Activated B cell treated with CpG ODN at 0.5 μM for 24 hours (primary cell): Measurements from ENCODE around the gene SCIN. TPM values are rescaled to one million over a fixed set of nuclear protein-coding genes. Genes with fewer than 3 reads are reported as not detected.

ENCODE experiments used
- ATAC-seq: fragments of 200-7000 bp; cut with Tn5 transposase; one replicate; pipeline ENCODE4 v1.10.0; 2021; ENCODE audit warnings: low read depth, mild to moderate bottlenecking, moderate library complexity
- CTCF ChIA-PET: fragments of 350-600 bp; sonication (Branson Sonifier 250); formaldehyde crosslinking; loops from one replicate; lab custom pipeline; 2021; ENCODE audit warnings: antibody characterized with exemption; lab: Charles Lee
- POLR2A ChIA-PET: fragments of 350-600 bp; sonication (Branson Sonifier 250); formaldehyde crosslinking; loops from one replicate; lab custom pipeline; 2021; ENCODE audit warnings: antibody characterized with exemption; lab: Charles Lee
- DNase-seq: peaks from one replicate; pipeline ENCODE4 v3.0.0; 2022
- H3K27ac Mint-ChIP-seq: one replicate; pipeline ENCODE4 v1.8.0; 2020; ENCODE audit warnings: mixed read lengths
- H3K27me3 Mint-ChIP-seq: one replicate; pipeline ENCODE4 v1.8.0; 2021; ENCODE audit warnings: mixed read lengths
- H3K36me3 Mint-ChIP-seq: one replicate; pipeline ENCODE4 v1.8.0; 2021; ENCODE audit warnings: low read depth, mixed read lengths
- H3K4me1 Mint-ChIP-seq: one replicate; pipeline ENCODE4 v1.8.0; 2021; ENCODE audit warnings: mixed read lengths
- H3K4me3 Mint-ChIP-seq: one replicate; pipeline ENCODE4 v1.8.0; 2020; ENCODE audit warnings: mild to moderate bottlenecking, mixed read lengths
- H3K9me3 Mint-ChIP-seq: one replicate; pipeline ENCODE4 v1.8.0; 2020; ENCODE audit warnings: mixed read lengths
- CTCF ChIP-seq: fragments of 200-600 bp; IDR thresholded peaks from one replicate; pipeline ENCODE4 v1.8.0; 2022; ENCODE audit warnings: antibody characterized with exemption, mild to moderate bottlenecking
- intact Hi-C: fragments of 100-400 bp; cut with micrococcal nuclease; formaldehyde crosslinking; loops from one replicate; pipeline ENCODE4 v1.15.1; 2024
- total RNA-seq: library from RNA; stranded (reverse); gene quantifications from 2 replicates; pipeline ENCODE4 v1.2.3, GENCODE V29; 2022

The SCIN gene
- total RNA-seq, 1 donor from 2014 or later, result not detected

GRCh38 chr7:12594122-12594897 lies 23.8 kb downstream of the SCIN start:
- ATAC-seq, result no peak
- intact Hi-C loops, result no loop called here

GRCh38 chr7:12595148-12595547 lies 24.6 kb downstream of the SCIN start:
- no peak overlapping the region for H3K4me3 Mint-ChIP-seq
- DNase-seq (no peak), ATAC-seq (no peak)
- no peaks in the 10 kb centered on the region for H3K4me1 Mint-ChIP-seq
- no peak for TF ChIP-seq CTCF
- intact Hi-C loops, result no loop called here
- H3K27ac Mint-ChIP-seq, result no peak overlapping the region
- H3K9me3 Mint-ChIP-seq, result no peaks in the 10 kb centered on the region
- POLR2A ChIA-PET, result no interaction called here
- CTCF ChIA-PET, result no interaction called here
- peaks cover 5% of the 10 kb centered on the region for H3K27me3 Mint-ChIP-seq
- no peaks in the 10 kb centered on the region for H3K36me3 Mint-ChIP-seq

More at GRCh38 chr7:12594122-12594897, 23.8 kb downstream of the SCIN start:
- Mint-ChIP-seq H3K36me3 (no peaks in the 10 kb centered on the region), H3K9me3 (no peaks in the 10 kb centered on the region), H3K27me3 (peaks cover 5% of the 10 kb centered on the region), H3K27ac (no peak overlapping the region), H3K4me1 (no peaks in the 10 kb centered on the region), H3K4me3 (no peak overlapping the region)
- POLR2A ChIA-PET, result no interaction called here
- no peak for TF ChIP-seq CTCF
- CTCF ChIA-PET, result no interaction called here
- no peak for DNase-seq

- H3K36me3 Mint-ChIP-seq, result no peaks in the 10 kb centered on the region
- DNase-seq, result no peak
- no peak for TF ChIP-seq CTCF
- H3K4me1 Mint-ChIP-seq, result no peaks in the 10 kb centered on the region
- H3K9me3 Mint-ChIP-seq, result no peaks in the 10 kb centered on the region
- POLR2A ChIA-PET, result no interaction called here
- no peak overlapping the region for H3K27ac Mint-ChIP-seq
- no peak overlapping the region for H3K4me3 Mint-ChIP-seq
- ATAC-seq, result no peak
- H3K27me3 Mint-ChIP-seq, result peaks cover 5% of the 10 kb centered on the region
- intact Hi-C loops, result no loop called here
- CTCF ChIA-PET, result no interaction called here
These were observed 25.8 kb downstream of the SCIN start for GRCh38 chr7:12596225-12596790.

GRCh38 chr7:12601302-12601869 lies 30.9 kb downstream of the SCIN start:
- no peak for ATAC-seq

More at GRCh38 chr7:12601302-12601869, 30.9 kb downstream of the SCIN start:
- CTCF ChIA-PET, result no interaction called here
- intact Hi-C loops, result no loop called here
- no peak for TF ChIP-seq CTCF
- no peaks in the 10 kb centered on the region for H3K4me1 Mint-ChIP-seq
- POLR2A ChIA-PET, result no interaction called here
- peaks cover 2% of the 10 kb centered on the region for H3K36me3 Mint-ChIP-seq
- DNase-seq, result no peak
- peaks cover 10% of the 10 kb centered on the region for H3K9me3 Mint-ChIP-seq
- no peak overlapping the region for H3K4me3 Mint-ChIP-seq
- no peaks in the 10 kb centered on the region for H3K27me3 Mint-ChIP-seq
- H3K27ac Mint-ChIP-seq, result no peak overlapping the region
